ENCODE data around the gene NKG7.

The NKG7 gene

DNA sequence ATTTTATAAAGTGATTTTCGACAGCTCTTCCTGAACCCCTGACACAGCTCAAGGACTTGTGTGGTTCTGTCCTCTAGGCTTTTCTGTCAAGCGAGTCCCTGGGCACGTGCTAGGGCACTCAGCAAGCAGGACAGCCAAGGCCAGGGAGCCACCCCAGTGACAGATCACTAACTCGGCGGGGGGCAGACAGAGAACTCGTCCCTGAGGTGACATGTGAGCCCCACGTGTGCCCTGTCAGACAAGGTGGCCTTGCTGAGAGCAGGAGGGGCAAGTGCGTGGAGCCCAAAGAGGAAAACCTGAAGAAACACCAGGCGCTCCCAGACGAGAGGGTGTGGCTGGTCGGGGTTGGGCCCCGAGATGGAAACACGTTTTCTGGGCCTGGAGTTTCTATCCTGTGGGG lies 11.2 kb downstream of the NKG7 start:
- Histone ChIP-seq H2AFZ (ENCODE audit: low read depth, low read length) (no peak overlapping the region), H3K36me3 (ENCODE audit: insufficient read depth, low read length) (peaks cover 4% of the 10 kb centered on the region; the same call in 1 of the 2 replicates), H3K27ac (ENCODE audit: low read length) (no peak overlapping the region), H3K9me3 (ENCODE audit: insufficient read depth, low read length, severe bottlenecking) (no peaks in the 10 kb centered on the region), H3K4me2 (ENCODE audit: insufficient read depth, low read length) (no peak overlapping the region), H3K9ac (ENCODE audit: low read depth, low read length) (no peak overlapping the region), H3K27me3 (ENCODE audit: insufficient read depth, low read length, poor library complexity) (no peaks in the 10 kb centered on the region), H3K4me1 (ENCODE audit: insufficient read depth, low read length) (peaks cover 27% of the 10 kb centered on the region), H3K4me3 (ENCODE audit: low read depth in 1 of 2, low read length in 2 of 2) (no peak overlapping the region), H4K20me1 (ENCODE audit: insufficient read depth, low read length) (peaks cover 17% of the 10 kb centered on the region), H3K79me2 (ENCODE audit: insufficient read depth, low read length) (peaks cover 33% of the 10 kb centered on the region)
- ATAC-seq (ENCODE audit: insufficient read depth, low read depth) (no peak), DNase-seq (no peak)
- TF ChIP-seq, protein P1, sequence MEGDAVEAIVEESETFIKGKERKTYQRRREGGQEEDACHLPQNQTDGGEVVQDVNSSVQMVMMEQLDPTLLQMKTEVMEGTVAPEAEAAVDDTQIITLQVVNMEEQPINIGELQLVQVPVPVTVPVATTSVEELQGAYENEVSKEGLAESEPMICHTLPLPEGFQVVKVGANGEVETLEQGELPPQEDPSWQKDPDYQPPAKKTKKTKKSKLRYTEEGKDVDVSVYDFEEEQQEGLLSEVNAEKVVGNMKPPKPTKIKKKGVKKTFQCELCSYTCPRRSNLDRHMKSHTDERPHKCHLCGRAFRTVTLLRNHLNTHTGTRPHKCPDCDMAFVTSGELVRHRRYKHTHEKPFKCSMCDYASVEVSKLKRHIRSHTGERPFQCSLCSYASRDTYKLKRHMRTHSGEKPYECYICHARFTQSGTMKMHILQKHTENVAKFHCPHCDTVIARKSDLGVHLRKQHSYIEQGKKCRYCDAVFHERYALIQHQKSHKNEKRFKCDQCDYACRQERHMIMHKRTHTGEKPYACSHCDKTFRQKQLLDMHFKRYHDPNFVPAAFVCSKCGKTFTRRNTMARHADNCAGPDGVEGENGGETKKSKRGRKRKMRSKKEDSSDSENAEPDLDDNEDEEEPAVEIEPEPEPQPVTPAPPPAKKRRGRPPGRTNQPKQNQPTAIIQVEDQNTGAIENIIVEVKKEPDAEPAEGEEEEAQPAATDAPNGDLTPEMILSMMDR (IDR thresholded peaks at IDR 0.05; ENCODE audit: borderline replicate concordance, extremely low read depth, low read length, poor library complexity, severe bottlenecking) = no peak
- TF ChIP-seq EZH2 (IDR thresholded peaks at IDR 0.05; ENCODE audit: borderline replicate concordance, low read depth, low read length, severe bottlenecking) = no peak

DNA sequence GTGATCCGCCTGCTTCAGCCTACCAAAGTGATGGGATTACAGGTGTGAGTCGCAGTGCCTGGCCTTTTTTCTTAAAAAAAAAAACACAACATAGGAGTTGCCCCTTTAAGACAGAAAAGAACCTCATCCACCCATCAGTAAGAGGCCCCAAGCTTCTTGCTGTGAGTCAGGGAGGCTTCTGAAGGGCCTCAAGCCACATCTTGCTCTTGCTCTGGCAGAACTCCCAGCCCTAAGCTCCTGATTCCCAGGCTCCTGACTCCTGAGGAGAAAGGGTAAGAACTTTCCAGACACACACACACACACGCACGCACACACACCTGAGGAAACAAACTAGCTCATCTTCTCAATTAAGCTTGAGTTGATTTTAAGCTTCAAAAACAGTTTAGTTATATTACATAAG lies 13.2 kb downstream of the NKG7 start:
- H3K4me1 ChIP-seq (ENCODE audit: insufficient read depth, low read length) = peaks cover 20% of the 10 kb centered on the region
- peaks cover 18% of the 10 kb centered on the region for H4K20me1 ChIP-seq (ENCODE audit: insufficient read depth, low read length)
- no peaks in the 10 kb centered on the region for H3K27me3 ChIP-seq (ENCODE audit: insufficient read depth, low read length, poor library complexity)
- no peak for TF ChIP-seq EZH2 (IDR thresholded peaks at IDR 0.05; ENCODE audit: borderline replicate concordance, low read depth, low read length, severe bottlenecking)
- TF ChIP-seq, protein P1 (IDR thresholded peaks at IDR 0.05; ENCODE audit: borderline replicate concordance, extremely low read depth, low read length, poor library complexity, severe bottlenecking) = no peak
- no peak for ATAC-seq (ENCODE audit: insufficient read depth, low read depth)
- H3K4me3 ChIP-seq (ENCODE audit: low read depth in 1 of 2, low read length in 2 of 2) = no peak overlapping the region
- peaks cover 17% of the 10 kb centered on the region for H3K79me2 ChIP-seq (ENCODE audit: insufficient read depth, low read length)
- H3K27ac ChIP-seq (ENCODE audit: low read length) = no peak overlapping the region
- H3K4me2 ChIP-seq (ENCODE audit: insufficient read depth, low read length) = no peak overlapping the region
- H2AFZ ChIP-seq (ENCODE audit: low read depth, low read length) = no peak overlapping the region
- no peak overlapping the region for H3K9ac ChIP-seq (ENCODE audit: low read depth, low read length)
- H3K36me3 ChIP-seq (ENCODE audit: insufficient read depth, low read length) = peaks cover 4% of the 10 kb centered on the region; the same call in 1 of the 2 replicates
- DNase-seq = no peak
- H3K9me3 ChIP-seq (ENCODE audit: insufficient read depth, low read length, severe bottlenecking) = no peaks in the 10 kb centered on the region

DNA sequence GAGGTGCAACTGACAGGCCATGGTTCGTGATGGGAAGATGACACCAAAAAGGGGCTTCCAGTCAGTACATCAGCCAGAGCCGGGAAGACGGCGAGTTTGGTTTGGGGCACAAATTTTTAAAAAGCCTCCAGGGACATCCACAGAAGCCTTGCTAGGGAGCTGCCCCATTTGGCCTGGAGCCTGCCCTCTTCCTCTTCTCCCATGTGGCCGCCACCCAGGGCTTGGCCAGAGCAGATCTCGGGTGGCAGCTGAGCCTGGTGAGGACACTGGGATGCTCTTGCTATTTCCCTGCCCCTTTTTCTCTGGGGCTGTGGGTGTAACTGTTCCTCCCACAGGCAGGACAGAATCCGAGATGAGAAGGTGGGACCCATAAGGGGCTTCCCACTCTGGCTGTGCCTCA lies 14.5 kb downstream of the NKG7 start:
- no peak overlapping the region for H3K4me2 ChIP-seq (ENCODE audit: insufficient read depth, low read length)
- peaks cover 6% of the 10 kb centered on the region for H3K36me3 ChIP-seq (ENCODE audit: insufficient read depth, low read length)
- peaks cover 8% of the 10 kb centered on the region; the same call in 1 of the 2 replicates for H3K79me2 ChIP-seq (ENCODE audit: insufficient read depth, low read length)
- TF ChIP-seq, protein P1 (IDR thresholded peaks at IDR 0.05; ENCODE audit: borderline replicate concordance, extremely low read depth, low read length, poor library complexity, severe bottlenecking) = no peak
- no peak for TF ChIP-seq EZH2 (IDR thresholded peaks at IDR 0.05; ENCODE audit: borderline replicate concordance, low read depth, low read length, severe bottlenecking)
- H3K9ac ChIP-seq (ENCODE audit: low read depth, low read length) = no peak overlapping the region
- no peak overlapping the region for H2AFZ ChIP-seq (ENCODE audit: low read depth, low read length)
- no peak for DNase-seq
- no peaks in the 10 kb centered on the region for H3K9me3 ChIP-seq (ENCODE audit: insufficient read depth, low read length, severe bottlenecking)
- H3K27me3 ChIP-seq (ENCODE audit: insufficient read depth, low read length, poor library complexity) = no peaks in the 10 kb centered on the region
- ATAC-seq (ENCODE audit: insufficient read depth, low read depth) = no peak
- peaks cover 15% of the 10 kb centered on the region for H4K20me1 ChIP-seq (ENCODE audit: insufficient read depth, low read length)
- H3K27ac ChIP-seq (ENCODE audit: low read length) = no peak overlapping the region
- H3K4me3 ChIP-seq (ENCODE audit: low read depth in 1 of 2, low read length in 2 of 2) = no peak overlapping the region
- peaks cover 13% of the 10 kb centered on the region for H3K4me1 ChIP-seq (ENCODE audit: insufficient read depth, low read length)

Data from DND-41 (cell line).